WTC11 (cell line): Measurements from ENCODE around the gene SLC7A10. TPM values are rescaled to one million over a fixed set of nuclear protein-coding genes. Genes with fewer than 3 reads are reported as not detected.

Source experiments
- ATAC-seq: fragments of 200-7000 bp; cut with Tn5 transposase; 2 replicates; pipeline ENCODE4 v1.10.0; 2021; ENCODE audit warnings: mild to moderate bottlenecking, moderate library complexity
- CTCF ChIA-PET: fragments of 300-600 bp; sonication (Branson Sonifier 250); formaldehyde crosslinking; loops from one replicate; lab custom pipeline; 2021; ENCODE audit warnings: antibody characterized with exemption; lab: Charles Lee
- POLR2A ChIA-PET: fragments of 350-600 bp; sonication (Branson Sonifier 250); formaldehyde crosslinking; loops from one replicate; lab custom pipeline; 2021; ENCODE audit warnings: antibody characterized with exemption; lab: Charles Lee
- DNase-seq: peaks from one replicate; pipeline ENCODE4 v3.0.0; 2021; ENCODE audit warnings: low spot score
- H3K27ac Mint-ChIP-seq: 2 replicates; pipeline ENCODE4 v1.8.0; 2021; ENCODE audit warnings: mixed read lengths
- H3K27me3 Mint-ChIP-seq: 2 replicates; pipeline ENCODE4 v1.8.0; 2021; ENCODE audit warnings: low read depth, mild to moderate bottlenecking, moderate library complexity, mixed read lengths
- H3K36me3 Mint-ChIP-seq: 2 replicates; pipeline ENCODE4 v1.8.0; 2021; ENCODE audit warnings: mixed read lengths
- H3K4me1 Mint-ChIP-seq: 2 replicates; pipeline ENCODE4 v1.8.0; 2022; ENCODE audit warnings: mixed read lengths
- H3K4me3 Mint-ChIP-seq: 2 replicates; pipeline ENCODE4 v1.8.0; 2021; ENCODE audit warnings: mild to moderate bottlenecking, moderate library complexity, mixed read lengths
- H3K9me3 Mint-ChIP-seq: 2 replicates; pipeline ENCODE4 v1.8.0; 2021; ENCODE audit warnings: mixed read lengths
- ATF2 ChIP-seq: sonication (generic); formaldehyde crosslinking; IDR thresholded peaks from 2 replicates; pipeline ENCODE4 v1.8.1; 2022; ENCODE audit warnings: low read depth, missing genetic modification reagents, borderline replicate concordance
- CREM ChIP-seq: sonication (generic); formaldehyde crosslinking; IDR thresholded peaks from 2 replicates; pipeline ENCODE4 v1.8.1; 2022; ENCODE audit warnings: mild to moderate bottlenecking, missing genetic modification reagents, moderate library complexity
- ERG ChIP-seq: fragments of 250-450 bp; sonication (Bioruptor Pico); IDR thresholded peaks from 2 replicates; pipeline ENCODE4 v1.8.0; 2021; ENCODE audit warnings: mild to moderate bottlenecking
- FOXP4 ChIP-seq: sonication (generic); formaldehyde crosslinking; IDR thresholded peaks from 2 replicates; pipeline ENCODE4 v1.8.0; 2022; ENCODE audit warnings: mild to moderate bottlenecking, missing genetic modification reagents
- GABPB1 ChIP-seq: sonication (generic); formaldehyde crosslinking; IDR thresholded peaks from 2 replicates; pipeline ENCODE4 v1.8.1; 2023; ENCODE audit warnings: mild to moderate bottlenecking, missing genetic modification reagents
- MLX ChIP-seq: sonication (generic); formaldehyde crosslinking; IDR thresholded peaks from 2 replicates; pipeline ENCODE4 v1.8.1; 2023; ENCODE audit warnings: mild to moderate bottlenecking, missing genetic modification reagents, moderate library complexity
- NFYB ChIP-seq: sonication (generic); formaldehyde crosslinking; conservative IDR thresholded peaks from 2 replicates; pipeline ENCODE4 v1.8.0; 2022; ENCODE audit warnings: low read depth, missing genetic modification reagents
- NR1H2 ChIP-seq: sonication (generic); formaldehyde crosslinking; IDR thresholded peaks from 2 replicates; pipeline ENCODE4 v1.9.0; 2021; ENCODE audit warnings: mild to moderate bottlenecking, moderate library complexity, missing genetic modification reagents
- RELA ChIP-seq: sonication (generic); formaldehyde crosslinking; IDR thresholded peaks from 2 replicates; pipeline ENCODE4 v1.8.1; 2022; ENCODE audit warnings: missing genetic modification reagents, mild to moderate bottlenecking, borderline replicate concordance
- SMAD3 ChIP-seq: sonication (generic); formaldehyde crosslinking; IDR thresholded peaks from 2 replicates; pipeline ENCODE4 v1.8.0; 2022; ENCODE audit warnings: missing genetic modification reagents, mild to moderate bottlenecking, borderline replicate concordance
- TP53 ChIP-seq: sonication (generic); formaldehyde crosslinking; IDR thresholded peaks from 2 replicates; pipeline ENCODE4 v1.8.1; 2023; ENCODE audit warnings: mild to moderate bottlenecking, missing genetic modification reagents
- ZNF219 ChIP-seq: sonication (generic); formaldehyde crosslinking; IDR thresholded peaks from 2 replicates; pipeline ENCODE4 v1.8.0; 2023; ENCODE audit warnings: missing genetic modification reagents, mild to moderate bottlenecking, borderline replicate concordance
- ZNF232 ChIP-seq: sonication (generic); formaldehyde crosslinking; IDR thresholded peaks from 2 replicates; pipeline ENCODE4 v1.8.0; 2022; ENCODE audit warnings: mild to moderate bottlenecking, missing genetic modification reagents
- ZNF263 ChIP-seq: sonication (generic); formaldehyde crosslinking; IDR thresholded peaks from 2 replicates; pipeline ENCODE4 v1.8.1; 2022; ENCODE audit warnings: low read depth, mild to moderate bottlenecking, moderate library complexity, missing genetic modification reagents
- ZNF396 ChIP-seq: fragments of 250-450 bp; sonication (Bioruptor Pico); IDR thresholded peaks from 2 replicates; pipeline ENCODE4 v1.8.0; 2021; ENCODE audit warnings: mild to moderate bottlenecking, moderate library complexity, borderline replicate concordance
- ZNF671 ChIP-seq: fragments of 250-450 bp; sonication (Bioruptor Pico); IDR thresholded peaks from 2 replicates; pipeline ENCODE4 v1.8.0; 2021; ENCODE audit warnings: mild to moderate bottlenecking
- total RNA-seq: library from RNA; stranded (reverse); gene quantifications from 3 replicates; pipeline ENCODE4 v1.2.3, GENCODE V29; 2021
- TF ChIP-seq, protein P1 (sequence below): sonication (generic); formaldehyde crosslinking; IDR thresholded peaks from 2 replicates; pipeline ENCODE4 v1.8.0; 2023; ENCODE audit warnings: mild to moderate bottlenecking, missing genetic modification reagents
- TF ChIP-seq, protein P2 (sequence below): sonication (generic); formaldehyde crosslinking; IDR thresholded peaks from 2 replicates; pipeline ENCODE4 v1.8.1; 2023; ENCODE audit warnings: mild to moderate bottlenecking, missing genetic modification reagents, borderline replicate concordance
- TF ChIP-seq, protein P3 (sequence below): sonication (generic); formaldehyde crosslinking; IDR thresholded peaks from 2 replicates; pipeline ENCODE4 v1.8.0; 2022; ENCODE audit warnings: mild to moderate bottlenecking, missing genetic modification reagents
- TF ChIP-seq, protein P4 (sequence below): sonication (generic); formaldehyde crosslinking; IDR thresholded peaks from 2 replicates; pipeline ENCODE4 v1.8.1; 2022; ENCODE audit warnings: mild to moderate bottlenecking, moderate library complexity, missing genetic modification reagents

The SLC7A10 gene
- total RNA-seq, 1 experiment from 2014 or later: 4.2 TPM

DNA sequence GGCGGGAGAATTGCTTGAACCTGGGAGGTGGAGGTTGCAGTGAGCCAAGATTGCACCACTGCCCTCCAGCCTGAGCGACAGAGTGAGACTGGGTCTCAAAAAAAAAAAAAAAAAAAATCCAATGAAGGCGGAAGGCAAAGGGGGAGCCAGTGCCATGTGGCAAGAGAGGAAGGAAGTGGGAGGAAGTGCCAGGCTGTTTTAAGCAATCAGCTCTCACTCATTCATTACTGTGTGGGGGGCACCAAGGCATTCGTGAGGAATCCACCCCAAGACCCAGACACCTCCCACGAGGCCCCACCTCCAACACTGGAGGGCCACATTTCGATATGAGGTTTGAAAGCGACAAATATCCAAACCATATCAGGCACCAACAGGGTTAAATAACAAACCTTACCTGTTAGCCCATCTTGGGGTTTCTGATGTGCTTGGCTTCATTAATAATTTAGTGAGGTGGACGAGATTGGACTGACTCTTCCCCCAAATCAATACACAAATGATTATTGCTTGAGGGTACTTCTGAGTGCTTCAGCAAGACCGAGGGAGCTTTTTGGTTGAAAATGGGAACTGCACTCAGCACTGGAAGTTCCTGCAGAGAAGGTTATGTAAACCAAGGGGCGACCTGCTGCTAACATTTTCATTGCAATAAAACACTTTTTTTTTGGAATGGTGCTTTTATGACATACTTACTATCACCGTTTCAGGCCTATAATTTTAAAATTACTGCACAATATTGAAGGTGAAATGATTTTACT, 39.0 kb downstream of the SLC7A10 start:
- peaks cover 9% of the 10 kb centered on the region for H3K27me3 Mint-ChIP-seq
- peak overlapping the region; percentile 47 for H3K4me3 Mint-ChIP-seq
- no peaks in the 10 kb centered on the region for H3K36me3 Mint-ChIP-seq
- ATAC-seq (no peak), DNase-seq (peak; percentile 1)
- no peak overlapping the region for H3K27ac Mint-ChIP-seq
- peaks cover 15% of the 10 kb centered on the region for H3K4me1 Mint-ChIP-seq
- TF ChIP-seq CREM (CRISPR knock-in tag) (no peak), RELA (CRISPR knock-in tag) (no peak), SMAD3 (CRISPR knock-in tag) (no peak), TP53 (CRISPR knock-in tag) (no peak), ZNF671 (CRISPR knock-in tag) (no peak), NFYB (CRISPR knock-in tag) (no peak), ZNF263 (CRISPR knock-in tag) (no peak), ZNF232 (no peak), ATF2 (CRISPR knock-in tag) (no peak), ZNF396 (CRISPR knock-in tag) (no peak), ZNF219 (CRISPR knock-in tag) (no peak), MLX (CRISPR knock-in tag) (no peak), NR1H2 (CRISPR knock-in tag) (no peak), ERG (no peak), GABPB1 (no peak), FOXP4 (CRISPR knock-in tag) (no peak)
- TF ChIP-seq, protein P1, sequence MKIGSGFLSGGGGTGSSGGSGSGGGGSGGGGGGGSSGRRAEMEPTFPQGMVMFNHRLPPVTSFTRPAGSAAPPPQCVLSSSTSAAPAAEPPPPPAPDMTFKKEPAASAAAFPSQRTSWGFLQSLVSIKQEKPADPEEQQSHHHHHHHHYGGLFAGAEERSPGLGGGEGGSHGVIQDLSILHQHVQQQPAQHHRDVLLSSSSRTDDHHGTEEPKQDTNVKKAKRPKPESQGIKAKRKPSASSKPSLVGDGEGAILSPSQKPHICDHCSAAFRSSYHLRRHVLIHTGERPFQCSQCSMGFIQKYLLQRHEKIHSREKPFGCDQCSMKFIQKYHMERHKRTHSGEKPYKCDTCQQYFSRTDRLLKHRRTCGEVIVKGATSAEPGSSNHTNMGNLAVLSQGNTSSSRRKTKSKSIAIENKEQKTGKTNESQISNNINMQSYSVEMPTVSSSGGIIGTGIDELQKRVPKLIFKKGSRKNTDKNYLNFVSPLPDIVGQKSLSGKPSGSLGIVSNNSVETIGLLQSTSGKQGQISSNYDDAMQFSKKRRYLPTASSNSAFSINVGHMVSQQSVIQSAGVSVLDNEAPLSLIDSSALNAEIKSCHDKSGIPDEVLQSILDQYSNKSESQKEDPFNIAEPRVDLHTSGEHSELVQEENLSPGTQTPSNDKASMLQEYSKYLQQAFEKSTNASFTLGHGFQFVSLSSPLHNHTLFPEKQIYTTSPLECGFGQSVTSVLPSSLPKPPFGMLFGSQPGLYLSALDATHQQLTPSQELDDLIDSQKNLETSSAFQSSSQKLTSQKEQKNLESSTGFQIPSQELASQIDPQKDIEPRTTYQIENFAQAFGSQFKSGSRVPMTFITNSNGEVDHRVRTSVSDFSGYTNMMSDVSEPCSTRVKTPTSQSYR (CRISPR knock-in tag): no peak
- TF ChIP-seq, protein P2, sequence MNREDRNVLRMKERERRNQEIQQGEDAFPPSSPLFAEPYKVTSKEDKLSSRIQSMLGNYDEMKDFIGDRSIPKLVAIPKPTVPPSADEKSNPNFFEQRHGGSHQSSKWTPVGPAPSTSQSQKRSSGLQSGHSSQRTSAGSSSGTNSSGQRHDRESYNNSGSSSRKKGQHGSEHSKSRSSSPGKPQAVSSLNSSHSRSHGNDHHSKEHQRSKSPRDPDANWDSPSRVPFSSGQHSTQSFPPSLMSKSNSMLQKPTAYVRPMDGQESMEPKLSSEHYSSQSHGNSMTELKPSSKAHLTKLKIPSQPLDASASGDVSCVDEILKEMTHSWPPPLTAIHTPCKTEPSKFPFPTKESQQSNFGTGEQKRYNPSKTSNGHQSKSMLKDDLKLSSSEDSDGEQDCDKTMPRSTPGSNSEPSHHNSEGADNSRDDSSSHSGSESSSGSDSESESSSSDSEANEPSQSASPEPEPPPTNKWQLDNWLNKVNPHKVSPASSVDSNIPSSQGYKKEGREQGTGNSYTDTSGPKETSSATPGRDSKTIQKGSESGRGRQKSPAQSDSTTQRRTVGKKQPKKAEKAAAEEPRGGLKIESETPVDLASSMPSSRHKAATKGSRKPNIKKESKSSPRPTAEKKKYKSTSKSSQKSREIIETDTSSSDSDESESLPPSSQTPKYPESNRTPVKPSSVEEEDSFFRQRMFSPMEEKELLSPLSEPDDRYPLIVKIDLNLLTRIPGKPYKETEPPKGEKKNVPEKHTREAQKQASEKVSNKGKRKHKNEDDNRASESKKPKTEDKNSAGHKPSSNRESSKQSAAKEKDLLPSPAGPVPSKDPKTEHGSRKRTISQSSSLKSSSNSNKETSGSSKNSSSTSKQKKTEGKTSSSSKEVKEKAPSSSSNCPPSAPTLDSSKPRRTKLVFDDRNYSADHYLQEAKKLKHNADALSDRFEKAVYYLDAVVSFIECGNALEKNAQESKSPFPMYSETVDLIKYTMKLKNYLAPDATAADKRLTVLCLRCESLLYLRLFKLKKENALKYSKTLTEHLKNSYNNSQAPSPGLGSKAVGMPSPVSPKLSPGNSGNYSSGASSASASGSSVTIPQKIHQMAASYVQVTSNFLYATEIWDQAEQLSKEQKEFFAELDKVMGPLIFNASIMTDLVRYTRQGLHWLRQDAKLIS: no peak
- TF ChIP-seq, protein P3, sequence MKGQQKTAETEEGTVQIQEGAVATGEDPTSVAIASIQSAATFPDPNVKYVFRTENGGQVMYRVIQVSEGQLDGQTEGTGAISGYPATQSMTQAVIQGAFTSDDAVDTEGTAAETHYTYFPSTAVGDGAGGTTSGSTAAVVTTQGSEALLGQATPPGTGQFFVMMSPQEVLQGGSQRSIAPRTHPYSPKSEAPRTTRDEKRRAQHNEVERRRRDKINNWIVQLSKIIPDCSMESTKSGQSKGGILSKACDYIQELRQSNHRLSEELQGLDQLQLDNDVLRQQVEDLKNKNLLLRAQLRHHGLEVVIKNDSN (CRISPR knock-in tag): no peak
- TF ChIP-seq, protein P4, sequence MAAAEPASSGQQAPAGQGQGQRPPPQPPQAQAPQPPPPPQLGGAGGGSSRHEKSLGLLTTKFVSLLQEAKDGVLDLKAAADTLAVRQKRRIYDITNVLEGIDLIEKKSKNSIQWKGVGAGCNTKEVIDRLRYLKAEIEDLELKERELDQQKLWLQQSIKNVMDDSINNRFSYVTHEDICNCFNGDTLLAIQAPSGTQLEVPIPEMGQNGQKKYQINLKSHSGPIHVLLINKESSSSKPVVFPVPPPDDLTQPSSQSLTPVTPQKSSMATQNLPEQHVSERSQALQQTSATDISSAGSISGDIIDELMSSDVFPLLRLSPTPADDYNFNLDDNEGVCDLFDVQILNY (CRISPR knock-in tag): no peak
- ChIA-PET CTCF (interaction anchor here (0.9 to 4.0 kb wide), 12 partner anchors 10 to 855 kb away, joined by 3 to 63 read pairs (median 4); partner anchors contain the start of gene SLC7A10), POLR2A (interaction anchor here (0.6 to 0.7 kb wide), 2 partner anchors 131 to 859 kb away, joined by 3 read pairs; no protein-coding TSS in a partner anchor)
- H3K9me3 Mint-ChIP-seq: no peaks in the 10 kb centered on the region
